NCI-H1092 (cell line): ENCODE data around the gene C16orf82.

Experiments
- DNase-seq: peaks from one replicate; lab custom pipeline; 2025; lab: John Stamatoyannopoulos, UW

Gene C16orf82

GRCh38 chr16:27088216-27088615 lies 21.5 kb downstream of the C16orf82 start:
- no peak for DNase-seq

DNA sequence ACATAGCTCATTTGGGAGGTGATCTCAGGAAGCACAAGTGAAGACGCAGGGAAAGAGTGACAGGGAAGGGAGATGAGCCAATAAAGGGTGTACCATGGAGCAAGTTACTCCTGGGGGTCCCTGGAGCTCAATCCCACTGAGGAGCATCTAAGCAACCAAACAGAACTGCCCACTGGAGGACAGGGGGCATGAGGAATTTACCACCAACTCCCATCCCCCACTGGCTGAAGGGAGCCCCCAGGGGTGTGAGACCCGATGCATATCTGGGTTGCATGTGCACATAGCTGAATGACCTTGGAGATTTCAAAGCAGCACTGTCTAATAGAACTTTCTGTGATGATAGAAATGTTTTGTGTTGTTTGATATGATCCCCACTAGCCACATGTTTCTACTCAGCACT lies 29.6 kb downstream of the C16orf82 start:
- DNase-seq: no peak

DNA sequence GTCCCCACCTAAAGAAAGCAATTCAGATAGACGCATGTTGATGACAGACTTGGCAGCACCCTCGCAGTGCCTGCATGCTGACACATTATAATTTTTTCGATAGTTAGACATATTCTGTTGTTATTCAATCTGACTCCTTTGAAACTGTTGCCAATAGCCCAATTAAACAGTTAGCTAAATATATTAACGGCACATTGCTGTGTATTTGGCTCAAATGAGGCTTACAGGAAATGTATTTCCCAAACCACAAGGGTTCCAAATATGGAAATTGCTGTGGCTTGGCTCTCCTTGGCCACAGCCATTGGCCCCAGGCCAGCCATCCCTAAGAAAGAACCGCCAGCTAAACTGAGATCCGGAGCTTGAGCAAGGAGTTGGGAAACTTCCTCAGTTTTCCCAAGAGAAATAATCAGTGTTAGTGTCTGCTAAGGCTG lies 31.1 kb downstream of the C16orf82 start:
- DNase-seq: no peak

DNA sequence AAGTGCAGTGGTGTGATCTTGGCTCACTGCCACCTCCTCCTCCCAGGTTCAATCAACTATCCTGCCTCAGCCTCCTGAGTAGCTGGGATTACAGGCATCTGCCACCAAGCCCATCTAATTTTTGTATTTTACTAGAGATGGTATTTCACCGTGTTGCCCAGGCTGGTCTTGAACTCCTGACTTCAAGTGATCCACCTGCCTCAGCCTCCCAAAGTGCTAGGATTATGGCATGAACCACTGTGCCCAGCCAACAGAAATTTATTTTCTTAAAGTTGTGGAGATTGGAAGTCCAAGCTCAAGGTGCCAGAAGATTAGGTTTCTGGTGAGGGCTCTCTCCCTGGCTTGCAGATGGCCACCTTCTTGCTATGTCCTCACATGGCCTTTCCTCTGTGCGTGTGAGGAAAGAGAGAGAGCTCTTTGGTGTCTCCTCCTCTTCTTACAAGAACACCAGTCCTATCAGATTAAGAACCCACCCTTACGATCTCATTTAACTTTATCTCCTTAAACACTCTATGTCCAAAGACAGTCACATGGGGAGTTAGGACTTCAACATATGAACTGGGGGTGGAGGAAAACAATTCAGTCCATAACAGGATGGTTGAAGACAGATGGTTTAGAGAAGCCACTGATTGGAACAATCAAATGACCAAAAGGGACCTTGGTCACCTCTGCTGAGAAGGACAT lies 31.8 kb downstream of the C16orf82 start:
- DNase-seq: no peak

DNA sequence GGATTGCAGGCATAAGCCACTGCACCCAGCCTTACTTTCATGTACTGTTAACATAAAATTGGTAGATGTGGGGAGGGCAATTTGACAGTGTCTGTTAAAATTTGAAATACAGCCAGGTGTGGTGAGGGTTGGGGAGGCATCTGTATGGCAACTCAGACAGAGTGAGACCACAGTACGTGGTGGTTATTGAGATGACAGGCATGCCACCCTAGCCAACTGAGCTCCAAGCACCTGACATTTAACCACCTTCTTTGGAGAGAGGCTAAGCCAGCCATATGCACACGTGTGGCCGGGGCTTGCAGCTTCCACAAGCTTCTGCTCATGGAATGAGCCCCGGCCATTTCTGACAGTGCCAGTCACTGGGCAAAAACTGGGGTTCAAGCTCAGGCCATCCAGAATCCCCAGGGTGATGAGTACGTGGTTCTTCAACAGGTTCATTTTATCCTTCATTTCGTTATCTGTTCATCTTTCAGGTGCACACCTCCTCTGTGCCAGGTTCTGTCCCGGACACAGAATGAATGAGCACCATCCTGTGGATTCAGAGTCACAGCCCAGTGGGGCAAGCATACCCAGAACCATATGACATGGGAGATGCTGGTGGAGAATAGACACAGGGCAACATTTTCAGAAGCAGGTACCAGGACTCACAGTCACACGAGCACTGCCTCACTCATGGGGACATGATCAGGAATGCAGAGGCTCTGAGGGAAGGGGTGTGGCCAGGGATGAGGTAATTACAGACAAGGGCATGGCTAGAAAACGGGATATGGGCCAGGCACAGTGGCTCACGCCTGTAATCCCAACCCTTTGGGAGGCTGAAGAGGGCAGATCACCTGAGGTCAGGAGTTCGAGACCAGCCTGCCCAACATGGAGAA lies 36.2 kb downstream of the C16orf82 start:
- DNase-seq: no peak

DNA sequence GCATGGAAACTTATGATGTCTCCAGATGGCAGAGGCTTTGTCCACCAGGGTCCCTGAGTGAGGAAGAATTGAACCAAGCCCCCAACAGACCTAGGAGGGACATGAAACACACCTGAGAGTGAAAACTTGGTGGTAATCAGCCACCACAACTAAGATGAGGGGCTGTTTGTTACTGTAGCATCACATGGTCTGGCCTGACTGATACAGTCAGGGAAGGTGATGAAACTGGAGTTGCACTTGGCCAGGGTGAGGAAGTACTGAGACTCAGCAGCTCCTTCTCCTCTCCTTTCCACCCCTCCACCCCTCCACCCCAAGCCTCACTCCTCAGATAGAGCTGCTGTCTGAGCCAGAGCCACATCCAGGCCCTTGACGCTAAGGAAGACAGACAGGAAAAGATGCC lies 37.2 kb downstream of the C16orf82 start:
- no peak for DNase-seq

DNA sequence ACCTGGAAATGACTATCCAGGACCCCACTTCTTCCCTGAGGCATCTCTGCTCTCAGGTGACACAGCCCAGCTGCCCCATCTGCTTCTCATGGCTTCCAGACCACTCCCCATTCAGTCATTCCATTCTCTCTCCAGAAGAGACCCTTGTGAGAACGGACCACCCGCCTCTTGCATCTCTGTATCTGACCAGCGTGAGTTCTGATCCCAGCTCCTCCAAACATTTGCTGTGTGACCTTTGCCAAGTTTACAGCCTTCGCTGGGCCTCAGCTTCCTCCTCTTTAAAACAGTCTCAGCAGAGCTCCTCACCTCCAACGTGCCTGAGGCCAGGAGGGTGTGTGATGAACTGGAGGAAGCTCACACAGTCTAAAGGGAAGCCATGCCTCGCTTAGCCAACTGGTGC lies 39.6 kb downstream of the C16orf82 start:
- no peak for DNase-seq

DNA sequence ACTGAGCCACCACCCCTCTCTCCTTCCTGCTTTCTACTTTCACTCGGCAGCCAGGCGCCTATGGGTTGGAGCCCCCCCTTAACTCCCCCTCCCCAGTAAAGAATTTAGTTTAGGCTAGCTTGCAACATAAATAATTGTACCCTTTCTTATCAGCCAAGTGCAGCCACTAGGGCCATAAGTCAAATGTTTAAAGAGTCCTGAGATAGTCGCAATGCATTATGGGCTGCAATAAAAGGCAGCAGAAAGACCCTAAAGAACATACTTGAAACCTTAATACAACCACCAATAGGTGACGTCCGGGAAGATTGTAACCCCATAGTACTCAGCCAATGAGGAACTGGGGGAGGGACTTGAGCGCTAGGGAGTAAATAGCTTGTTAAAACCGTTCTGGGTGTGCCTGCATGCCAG lies 40.5 kb downstream of the C16orf82 start:
- DNase-seq: no peak

- no peak for DNase-seq
Measured at GRCh38 chr16:27108051-27108770, 41.5 kb downstream of the C16orf82 start.

DNA sequence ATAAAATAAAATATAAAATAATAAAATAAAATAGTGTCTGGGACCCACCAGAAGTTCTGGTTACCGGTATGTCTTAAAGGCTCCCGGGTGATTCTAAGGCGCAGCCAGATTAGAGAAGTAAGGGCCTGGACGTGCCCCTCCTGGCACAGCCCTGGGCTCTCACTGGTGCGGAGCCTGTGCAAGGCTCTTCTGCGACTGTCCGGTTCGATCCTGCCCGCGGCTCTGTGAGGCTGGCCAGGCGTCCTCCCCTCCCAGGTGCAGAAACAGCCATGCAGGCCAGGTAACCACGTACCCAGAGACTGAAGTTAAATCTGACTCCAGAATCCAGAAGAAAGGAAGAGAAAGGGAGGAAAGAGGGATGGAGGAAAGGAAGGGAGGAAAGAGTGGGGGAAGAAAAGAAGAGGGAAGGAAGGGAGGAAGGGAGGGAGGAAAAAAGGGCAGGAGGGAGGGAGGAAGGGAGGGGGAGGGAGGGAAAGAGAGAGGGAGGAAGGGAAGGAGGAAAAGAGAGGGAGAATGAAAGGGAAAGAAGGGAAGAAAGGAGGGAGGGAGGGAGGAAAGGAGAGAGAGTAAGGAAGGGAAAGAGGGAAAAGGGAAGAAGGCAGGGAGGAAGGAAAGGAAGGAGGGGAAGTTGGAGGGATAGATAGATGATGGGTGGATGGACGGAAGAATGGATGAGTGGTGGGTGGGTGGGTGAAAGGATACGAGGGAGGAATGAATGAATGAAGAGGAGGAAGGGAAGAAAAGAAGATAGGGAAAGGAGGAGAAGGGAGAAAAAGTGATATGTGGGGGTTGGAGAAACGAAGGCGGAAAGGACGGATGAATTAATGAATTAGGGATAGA lies 42.3 kb downstream of the C16orf82 start:
- DNase-seq: no peak

- DNase-seq: peak; percentile 36
Measured at GRCh38 chr16:27109666-27110523, 43.2 kb downstream of the C16orf82 start.

DNA sequence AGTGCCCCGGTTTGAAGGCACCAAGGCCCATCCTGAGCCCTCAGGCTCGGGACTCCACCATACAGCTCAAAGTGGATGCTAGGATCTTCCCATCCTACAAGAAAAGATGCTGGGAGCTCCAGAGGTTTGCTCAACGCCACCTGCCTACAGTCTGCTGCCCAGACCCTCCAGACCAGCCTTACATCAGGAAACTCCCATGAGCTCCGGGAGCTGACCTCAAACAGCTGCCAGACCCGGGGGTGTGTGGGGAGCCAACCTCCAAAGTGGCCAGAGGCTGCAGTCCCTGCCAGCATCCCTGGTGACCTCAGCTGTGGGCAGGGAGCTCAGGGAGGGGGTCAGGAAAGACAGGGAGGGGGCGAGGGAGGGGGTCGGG lies 43.8 kb downstream of the C16orf82 start:
- DNase-seq: no peak

DNA sequence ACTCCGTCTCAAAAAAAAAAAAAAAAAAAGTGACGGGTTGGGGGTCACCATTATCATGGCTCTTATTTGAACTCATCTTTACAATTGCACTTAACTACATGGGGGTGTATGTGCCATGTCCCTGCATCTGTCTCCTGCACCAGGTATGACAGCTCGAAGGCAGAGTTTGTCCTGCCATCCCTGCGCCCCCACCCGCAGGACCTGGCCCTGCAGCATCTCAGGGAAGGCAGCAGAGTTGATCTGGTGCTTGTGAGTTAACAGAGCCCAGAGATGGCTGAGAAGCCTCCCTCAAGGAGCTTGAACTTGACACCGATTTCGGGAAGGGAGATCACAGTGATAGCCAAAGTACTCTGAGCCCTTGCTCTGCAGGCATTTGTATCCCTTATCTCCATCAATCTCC lies 44.8 kb downstream of the C16orf82 start:
- DNase-seq: no peak

- no peak for DNase-seq
Measured at GRCh38 chr16:27112093-27112811, 45.5 kb downstream of the C16orf82 start.

DNA sequence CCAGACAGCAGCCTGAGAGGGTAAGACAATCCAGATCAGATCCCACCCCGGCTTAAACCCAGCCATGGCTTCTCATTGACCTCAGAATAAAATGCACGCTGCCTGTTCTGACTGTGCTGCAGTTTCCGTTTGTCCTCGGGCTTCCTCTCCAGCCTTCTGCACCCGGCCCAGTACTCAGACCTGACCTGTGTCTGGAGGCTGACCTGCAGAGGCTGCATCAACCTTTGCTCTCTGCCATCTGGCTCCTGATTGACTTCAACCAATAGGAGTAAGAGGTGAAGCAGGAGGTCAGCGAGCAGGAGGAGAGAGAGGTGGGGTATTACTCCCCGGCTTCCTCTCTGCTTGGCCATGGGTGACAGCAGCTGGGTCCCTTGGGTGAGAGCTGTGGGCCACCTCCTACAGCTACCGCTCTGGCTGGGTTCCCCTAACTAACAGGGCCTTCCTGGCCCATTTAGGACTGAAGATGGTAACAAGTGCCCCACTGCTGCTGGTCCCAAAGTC lies 46.7 kb downstream of the C16orf82 start:
- no peak for DNase-seq

GRCh38 chr16:27114006-27114405 lies 47.3 kb downstream of the C16orf82 start:
- no peak for DNase-seq

DNA sequence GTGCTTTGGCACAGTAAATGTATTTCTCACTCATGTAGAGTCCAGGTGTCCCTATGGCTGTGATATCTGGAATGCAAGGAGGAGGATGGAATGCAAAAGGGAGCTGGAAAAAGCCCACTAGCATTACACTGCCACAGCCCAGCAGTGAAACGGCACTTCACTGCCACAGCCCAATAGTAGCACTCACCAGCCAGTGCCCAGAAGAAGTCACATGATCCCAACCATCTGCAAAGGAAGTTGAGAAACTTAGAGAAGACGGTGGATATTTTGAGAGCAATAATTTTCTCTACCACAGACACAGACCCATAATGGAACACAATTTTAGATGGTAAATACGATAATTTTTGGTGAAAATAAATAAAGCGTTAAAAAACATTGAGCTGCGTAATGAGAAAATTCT lies 51.8 kb downstream of the C16orf82 start:
- no peak for DNase-seq
